ENCODE data around the gene MOSPD3.

DNA sequence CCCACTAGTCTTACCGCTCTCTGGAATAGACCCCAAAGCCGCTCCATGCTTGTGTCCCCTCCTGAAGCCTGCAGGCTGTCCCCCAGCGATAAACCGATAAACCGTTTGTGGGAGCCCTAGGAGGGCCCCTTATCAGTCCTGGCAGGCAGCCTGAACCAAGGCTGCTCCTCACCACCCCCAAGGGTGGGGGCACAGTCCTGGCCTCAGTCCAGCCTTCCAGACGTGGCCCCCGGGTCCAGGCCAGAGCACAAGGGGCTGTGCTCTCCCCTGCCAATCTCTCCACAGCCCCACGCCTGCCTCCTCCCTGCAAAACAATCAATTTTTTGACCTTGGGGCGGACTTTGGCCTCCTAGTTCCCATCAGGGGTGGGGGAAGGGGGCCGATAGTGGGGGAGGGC is 29.1 kb downstream of the MOSPD3 start, which contains the start of gene TFR2:
- TF ChIP-seq, protein P1, sequence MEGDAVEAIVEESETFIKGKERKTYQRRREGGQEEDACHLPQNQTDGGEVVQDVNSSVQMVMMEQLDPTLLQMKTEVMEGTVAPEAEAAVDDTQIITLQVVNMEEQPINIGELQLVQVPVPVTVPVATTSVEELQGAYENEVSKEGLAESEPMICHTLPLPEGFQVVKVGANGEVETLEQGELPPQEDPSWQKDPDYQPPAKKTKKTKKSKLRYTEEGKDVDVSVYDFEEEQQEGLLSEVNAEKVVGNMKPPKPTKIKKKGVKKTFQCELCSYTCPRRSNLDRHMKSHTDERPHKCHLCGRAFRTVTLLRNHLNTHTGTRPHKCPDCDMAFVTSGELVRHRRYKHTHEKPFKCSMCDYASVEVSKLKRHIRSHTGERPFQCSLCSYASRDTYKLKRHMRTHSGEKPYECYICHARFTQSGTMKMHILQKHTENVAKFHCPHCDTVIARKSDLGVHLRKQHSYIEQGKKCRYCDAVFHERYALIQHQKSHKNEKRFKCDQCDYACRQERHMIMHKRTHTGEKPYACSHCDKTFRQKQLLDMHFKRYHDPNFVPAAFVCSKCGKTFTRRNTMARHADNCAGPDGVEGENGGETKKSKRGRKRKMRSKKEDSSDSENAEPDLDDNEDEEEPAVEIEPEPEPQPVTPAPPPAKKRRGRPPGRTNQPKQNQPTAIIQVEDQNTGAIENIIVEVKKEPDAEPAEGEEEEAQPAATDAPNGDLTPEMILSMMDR (IDR thresholded peaks at IDR 0.05; ENCODE audit: low read depth, low read length): no peak
- TF ChIP-seq POLR2A (IDR thresholded peaks at IDR 0.05; ENCODE audit: extremely low read depth, insufficient read length): no peak
- TF ChIP-seq, protein P2, sequence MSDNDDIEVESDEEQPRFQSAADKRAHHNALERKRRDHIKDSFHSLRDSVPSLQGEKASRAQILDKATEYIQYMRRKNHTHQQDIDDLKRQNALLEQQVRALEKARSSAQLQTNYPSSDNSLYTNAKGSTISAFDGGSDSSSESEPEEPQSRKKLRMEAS (IDR thresholded peaks at IDR 0.05; ENCODE audit: low read depth, low read length): no peak

All from NB4 (cell line).